Dedifferentiated amniotic fluid mesenchymal stem cell (primary cell): Measurements from ENCODE around the gene IGSF21.

Experiments used
- DNase-seq: peaks from one replicate; pipeline ENCODE4 v3.0.0-alpha.2; 2016; ENCODE audit errors: extremely low spot score

Gene IGSF21

GRCh38 chr1:18119289-18119688 is 11.7 kb downstream of the IGSF21 start:
- DNase-seq: no peak

DNA sequence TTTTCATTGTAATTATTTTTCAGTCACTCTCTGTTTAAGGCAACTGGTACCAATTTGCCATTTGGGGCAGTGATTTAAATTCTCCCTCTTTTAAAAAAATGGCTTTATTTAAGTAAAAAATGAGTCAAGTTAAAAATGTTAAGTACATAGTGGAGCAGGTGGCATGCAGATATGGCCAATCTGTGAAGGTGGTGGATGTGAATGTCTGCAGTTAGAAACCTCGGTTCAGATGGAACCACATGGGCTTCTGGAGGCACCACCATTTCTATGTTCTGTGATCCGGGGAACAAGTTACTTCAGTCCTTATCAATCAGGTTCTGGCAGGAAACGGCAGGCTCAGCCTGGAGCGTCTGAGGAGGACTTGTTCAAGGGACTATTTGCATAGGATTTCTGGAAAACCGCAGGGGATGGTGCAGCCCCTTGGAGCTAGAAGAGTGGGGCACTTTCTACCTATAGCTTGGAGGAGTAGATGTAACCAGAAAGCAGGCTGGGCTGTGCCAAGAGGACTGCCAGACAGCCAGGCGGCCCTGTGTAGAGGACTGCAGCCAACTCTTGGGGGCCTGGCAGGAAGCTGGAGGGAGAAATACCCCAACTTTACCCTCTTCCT is 12.3 kb downstream of the IGSF21 start:
- no peak for DNase-seq

GRCh38 chr1:18120638-18121037 is 13.0 kb downstream of the IGSF21 start:
- no peak for DNase-seq

DNA sequence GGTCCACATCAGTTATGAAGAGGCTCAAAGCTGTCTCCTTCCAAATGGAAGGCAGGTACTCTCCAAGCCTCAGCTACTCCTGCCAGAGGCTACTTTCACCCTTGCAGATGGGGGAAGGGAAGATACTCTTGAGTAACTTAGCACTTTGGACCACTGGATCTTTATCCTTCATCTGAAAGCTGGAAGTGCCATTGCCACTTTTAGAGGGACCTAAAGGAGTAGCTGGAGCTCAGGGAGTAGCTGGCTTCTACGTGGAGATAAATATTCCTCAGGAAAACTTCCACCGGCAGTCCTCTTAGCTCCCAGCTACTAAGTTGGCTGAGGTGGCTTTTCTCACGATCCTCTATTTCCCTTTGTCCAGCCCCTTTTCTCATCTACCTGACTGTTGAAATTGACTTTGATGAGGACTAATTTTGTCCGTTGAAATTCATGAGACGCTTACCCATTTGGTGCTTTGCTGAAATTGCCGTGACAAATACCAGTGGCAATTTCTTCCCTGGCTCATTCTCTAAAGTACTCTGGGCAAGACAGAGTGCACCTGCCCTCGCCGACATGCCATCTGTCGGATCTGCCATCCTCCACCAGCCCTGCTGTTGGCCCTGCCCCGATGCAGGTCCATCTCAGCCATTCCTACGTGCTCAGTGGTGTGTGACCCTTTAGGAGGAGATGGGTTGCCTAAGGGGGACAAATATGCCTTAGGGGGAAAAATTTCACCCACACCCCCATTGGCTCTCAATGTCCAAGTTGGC is 13.6 kb downstream of the IGSF21 start:
- no peak for DNase-seq

- no peak for DNase-seq
Observed at GRCh38 chr1:18123467-18123992, 15.9 kb downstream of the IGSF21 start.

DNA sequence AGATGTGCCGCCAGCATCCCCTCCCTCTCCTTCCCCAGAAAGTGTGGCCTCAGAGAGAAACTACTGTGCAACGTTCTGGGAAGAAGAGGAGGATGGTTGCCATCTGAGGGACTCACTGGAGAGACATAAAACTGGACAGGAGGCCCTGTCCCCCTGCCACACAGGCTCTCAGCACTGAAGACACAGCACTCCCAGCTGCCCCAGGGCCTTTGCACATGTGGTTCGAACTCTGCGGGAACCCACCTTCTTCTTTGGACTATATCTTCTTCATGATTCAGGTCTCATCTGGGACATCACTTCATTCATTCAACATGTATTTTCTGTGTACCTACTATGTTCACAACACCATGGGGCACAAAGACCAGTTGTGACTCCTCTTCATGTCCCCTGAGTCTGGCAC is 17.4 kb downstream of the IGSF21 start:
- no peak for DNase-seq

GRCh38 chr1:18126616-18127015 is 19.0 kb downstream of the IGSF21 start:
- no peak for DNase-seq

DNA sequence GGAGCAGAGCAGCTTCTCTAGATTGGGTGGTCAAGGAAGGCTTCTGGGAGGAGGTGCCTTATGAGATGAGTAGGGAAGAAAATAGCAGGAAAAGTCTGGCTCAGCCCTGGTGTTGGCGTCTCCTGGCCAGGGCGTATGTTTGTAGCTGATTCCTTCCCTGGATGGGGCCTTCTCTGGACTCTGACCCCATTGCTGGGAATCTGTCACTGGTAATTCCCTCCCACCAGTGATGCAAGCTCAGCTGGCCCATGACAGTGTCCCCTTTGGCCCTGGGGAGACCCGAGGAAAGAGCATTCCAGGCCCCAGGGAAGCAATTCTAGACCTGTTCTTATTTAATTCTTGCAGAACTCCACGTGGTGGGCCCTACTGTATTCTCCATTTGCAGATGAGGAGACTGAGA is 20.7 kb downstream of the IGSF21 start:
- DNase-seq: no peak

DNA sequence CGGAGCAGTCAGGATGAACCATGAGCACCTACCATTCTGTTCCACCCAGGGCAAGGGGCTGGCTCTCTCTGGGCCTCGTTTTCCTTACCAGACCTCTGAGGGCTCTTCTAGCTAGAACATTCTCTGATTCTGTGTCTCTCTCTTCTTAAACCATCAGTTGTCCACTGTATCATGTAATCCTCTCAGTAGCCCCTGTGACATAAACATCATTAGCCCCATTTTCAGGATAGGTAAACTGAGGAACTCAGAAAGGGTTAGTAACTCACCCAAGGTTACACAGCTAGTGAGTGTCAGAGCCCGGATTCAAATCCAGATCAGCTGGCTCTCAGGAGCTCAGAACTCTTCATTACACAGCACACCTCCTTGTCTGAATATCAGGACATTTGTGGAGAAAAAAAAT is 22.8 kb downstream of the IGSF21 start:
- DNase-seq: no peak

- DNase-seq: no peak
Observed at GRCh38 chr1:18132022-18132710, 24.6 kb downstream of the IGSF21 start.

DNA sequence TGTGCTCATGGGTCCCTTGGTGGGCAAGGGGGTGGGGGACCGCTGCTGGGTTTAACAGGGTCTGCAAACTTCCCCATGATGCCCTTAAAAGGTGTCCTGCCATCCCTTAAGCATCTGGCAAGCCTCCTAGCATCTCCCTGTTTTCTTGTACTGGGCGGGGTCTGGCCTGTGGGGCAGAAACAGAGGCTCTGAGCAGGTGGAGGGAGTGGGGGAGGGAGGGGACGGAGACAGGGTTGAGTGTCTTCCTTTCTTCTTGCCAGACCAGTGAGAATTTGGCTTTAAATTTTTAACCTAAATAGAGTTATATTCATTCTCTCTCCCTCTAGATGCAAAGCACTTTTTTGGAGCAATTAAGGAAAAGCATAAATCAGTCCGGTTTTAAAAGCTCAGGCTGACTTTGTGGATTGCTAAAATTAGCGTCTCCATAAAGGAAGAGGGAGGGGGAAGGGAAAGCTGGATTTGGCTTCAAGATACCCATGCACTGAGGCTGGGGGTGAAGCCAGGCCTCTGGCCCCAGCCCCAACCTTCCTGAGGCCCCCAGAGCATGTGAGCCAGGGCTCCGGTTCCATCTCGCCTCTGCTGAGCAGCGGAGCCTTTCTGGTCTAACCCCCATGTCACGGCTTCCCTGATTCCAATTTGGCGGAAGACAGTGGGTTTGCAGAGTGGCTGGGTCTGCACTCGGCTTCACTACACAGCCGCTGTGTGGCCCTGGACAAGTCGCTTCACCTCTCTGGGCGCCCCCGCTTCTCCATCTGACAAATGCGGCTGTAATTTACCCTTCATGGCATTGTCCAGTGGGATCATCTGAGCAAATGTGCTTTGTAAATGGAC is 25.3 kb downstream of the IGSF21 start:
- no peak for DNase-seq

- DNase-seq: no peak
Observed at GRCh38 chr1:18134324-18135046, 26.9 kb downstream of the IGSF21 start.

GRCh38 chr1:18137759-18138345 is 30.3 kb downstream of the IGSF21 start:
- DNase-seq: no peak

DNA sequence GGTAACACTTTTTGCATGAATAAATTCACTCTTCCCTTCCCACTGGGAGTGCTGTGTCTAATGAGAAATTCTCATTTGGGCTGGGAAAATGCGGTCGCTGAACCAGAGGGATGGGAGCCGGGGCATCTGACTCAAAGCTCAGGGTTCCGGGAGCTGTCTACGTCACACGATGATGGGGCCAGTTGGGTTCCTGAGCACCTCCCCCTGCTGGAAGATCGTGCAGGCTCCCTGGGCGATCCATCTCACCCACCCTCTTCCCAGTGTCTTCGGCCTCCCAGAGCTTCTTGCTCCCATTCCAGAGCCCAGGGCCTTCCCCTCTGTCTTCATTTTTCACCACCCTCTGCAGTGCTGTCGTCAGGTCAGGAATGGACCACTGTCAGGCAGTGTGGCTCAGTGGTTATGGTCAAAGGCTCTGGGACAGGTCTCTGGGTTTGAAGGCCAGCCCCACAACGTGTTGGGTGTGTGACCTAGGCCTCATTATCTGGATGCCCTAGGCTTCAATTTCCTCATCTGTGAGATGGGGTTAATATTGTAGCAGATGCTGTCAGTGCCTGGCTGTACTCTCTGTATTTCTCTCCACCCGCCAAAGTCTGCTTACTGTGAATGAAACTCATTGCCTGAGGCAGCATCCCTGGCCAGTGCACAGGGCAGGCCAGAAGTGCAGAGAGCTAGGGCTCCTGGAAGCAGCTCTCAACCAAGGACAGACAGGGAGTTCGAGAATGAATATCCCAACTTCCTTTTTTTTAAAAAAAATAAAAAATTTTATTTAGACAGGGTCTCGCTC is 31.8 kb downstream of the IGSF21 start:
- no peak for DNase-seq

- DNase-seq: no peak
Observed at GRCh38 chr1:18140411-18140810, 32.8 kb downstream of the IGSF21 start.

- no peak for DNase-seq
Observed at GRCh38 chr1:18141661-18142060, 34.1 kb downstream of the IGSF21 start.

DNA sequence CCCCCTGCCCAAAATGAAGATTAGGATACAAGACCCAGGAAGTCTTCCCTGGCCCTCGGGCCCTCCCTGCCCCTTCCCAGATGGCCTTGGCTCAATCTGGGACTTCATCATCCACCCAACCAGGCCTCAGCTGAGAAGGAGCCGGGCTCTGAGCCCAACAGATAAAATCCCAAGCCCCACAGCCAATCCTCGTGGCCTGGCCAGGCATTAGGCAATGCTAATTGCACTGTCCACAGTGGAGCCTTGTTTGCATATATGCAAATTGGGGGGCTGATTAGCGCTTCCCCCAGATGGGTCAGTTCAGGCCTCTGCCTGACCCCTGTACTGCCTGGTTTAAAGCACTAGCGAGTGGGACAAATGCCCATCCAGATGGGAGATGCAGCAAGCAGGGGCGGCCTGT is 34.9 kb downstream of the IGSF21 start:
- no peak for DNase-seq

- DNase-seq: no peak
Observed at GRCh38 chr1:18142969-18143368, 35.4 kb downstream of the IGSF21 start.

DNA sequence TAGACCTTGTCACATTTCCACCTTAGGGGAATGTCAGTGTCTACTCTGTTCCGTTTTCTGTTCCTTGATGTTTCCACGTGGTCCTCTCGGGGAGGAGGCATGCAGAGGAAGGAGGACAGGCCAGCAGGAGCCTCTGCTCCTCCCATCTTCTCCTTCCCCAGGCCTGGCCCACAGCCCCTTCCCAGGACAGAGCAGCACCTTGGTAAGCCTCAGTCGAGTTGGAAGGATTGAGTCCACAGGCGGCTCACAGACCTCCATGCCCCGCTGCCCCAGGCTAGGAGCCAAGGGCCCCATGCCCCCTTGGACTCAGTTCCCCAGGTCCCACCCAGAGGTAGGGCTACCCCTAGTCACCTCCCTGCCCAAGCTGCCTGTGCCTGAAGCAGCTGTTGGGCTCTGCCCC is 36.5 kb downstream of the IGSF21 start:
- no peak for DNase-seq
